ENCODE data around the gene TMA7.
"Not testable (repeated sequence)": the region's sequence is repeated elsewhere in the genome, so short reads cannot be mapped to it uniquely, and the experiment has no call there.

TMA7 gene

GRCh38 chr3:48439820-48440589 lies at the start of gene TMA7, which contains the start of gene CCDC51:
Gene TMA7, plus strand, starts transcription at chr3:48440257. Its CDS starts 40 bp downstream, at chr3:48440297.
Gene CCDC51, minus strand, starts transcription at chr3:48440119. Its CDS starts 4,991 bp downstream, at chr3:48435128.
- DNase-seq: peak; percentile 94

GRCh38 chr3:48394391-48394790 lies 45.7 kb upstream of the TMA7 start:
- no peak for DNase-seq

DNA sequence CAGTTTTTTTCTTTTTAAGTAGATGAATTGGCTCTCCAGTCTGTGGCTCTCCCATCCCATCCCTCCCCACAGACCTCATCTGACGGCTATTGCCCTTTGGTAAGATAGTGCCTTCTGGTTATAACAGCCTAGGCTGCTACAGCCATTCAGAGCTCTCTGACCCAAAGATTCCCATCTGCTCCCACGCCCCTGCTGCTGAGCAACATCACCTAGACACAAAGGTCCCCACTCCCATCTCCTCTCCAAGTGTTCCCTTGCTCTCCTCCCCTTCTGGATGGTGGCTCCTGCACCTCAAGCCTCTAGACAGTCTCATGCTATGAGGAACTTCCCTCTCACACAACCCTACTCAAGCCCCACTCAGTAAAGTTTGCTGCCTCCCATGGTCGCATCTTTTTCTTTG lies 44.3 kb upstream of the TMA7 start:
- no peak for DNase-seq

DNA sequence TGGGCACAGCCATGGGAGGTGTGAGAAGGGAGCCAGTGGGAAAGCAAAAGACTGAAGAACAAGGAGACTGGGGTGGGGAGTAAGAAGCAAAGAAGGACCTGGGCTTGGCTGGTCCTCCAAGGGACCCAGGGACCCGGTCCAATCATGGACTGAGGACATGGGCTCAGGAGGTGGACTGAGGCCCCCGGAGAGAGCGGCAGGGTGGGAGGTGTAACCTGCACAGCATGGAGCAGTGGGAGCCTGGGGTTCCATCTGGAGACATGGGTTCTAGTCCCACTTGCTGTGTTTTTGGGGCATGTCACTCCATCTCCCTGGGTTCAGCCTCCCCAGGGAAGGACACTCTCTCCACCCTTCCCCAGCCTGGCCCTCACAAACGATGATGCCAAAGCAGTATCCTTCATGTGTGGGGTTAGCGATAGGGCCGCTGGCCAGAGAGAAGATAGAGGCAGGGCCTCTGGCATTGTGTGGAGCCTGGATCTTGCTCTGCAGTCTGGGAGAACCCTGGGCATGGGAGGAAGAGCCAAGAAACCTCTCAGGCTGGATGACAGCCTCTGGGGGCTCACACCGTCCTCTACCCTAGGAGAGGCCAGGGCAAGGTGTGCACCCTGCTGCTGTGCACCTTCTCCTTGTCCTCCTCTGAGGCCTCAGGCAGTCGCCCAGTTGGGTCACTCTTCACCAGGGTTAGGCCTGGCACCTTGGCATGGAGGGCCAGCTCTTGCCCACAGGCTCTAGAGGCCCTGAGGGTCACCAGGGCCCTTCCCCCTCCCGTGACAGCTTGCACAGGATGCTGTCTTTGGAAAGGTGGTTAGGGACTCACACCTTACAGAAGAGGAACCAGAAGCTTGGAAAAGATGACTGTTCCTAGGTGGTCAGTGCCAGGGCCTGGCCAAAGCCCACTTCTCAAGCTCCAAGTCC lies 42.0 kb upstream of the TMA7 start:
- no peak for DNase-seq

- no peak for DNase-seq
These were observed 41.2 kb upstream of the TMA7 start for GRCh38 chr3:48398701-48399386.

- no peak for DNase-seq
These were observed 40.5 kb upstream of the TMA7 start for GRCh38 chr3:48399387-48400172.

DNA sequence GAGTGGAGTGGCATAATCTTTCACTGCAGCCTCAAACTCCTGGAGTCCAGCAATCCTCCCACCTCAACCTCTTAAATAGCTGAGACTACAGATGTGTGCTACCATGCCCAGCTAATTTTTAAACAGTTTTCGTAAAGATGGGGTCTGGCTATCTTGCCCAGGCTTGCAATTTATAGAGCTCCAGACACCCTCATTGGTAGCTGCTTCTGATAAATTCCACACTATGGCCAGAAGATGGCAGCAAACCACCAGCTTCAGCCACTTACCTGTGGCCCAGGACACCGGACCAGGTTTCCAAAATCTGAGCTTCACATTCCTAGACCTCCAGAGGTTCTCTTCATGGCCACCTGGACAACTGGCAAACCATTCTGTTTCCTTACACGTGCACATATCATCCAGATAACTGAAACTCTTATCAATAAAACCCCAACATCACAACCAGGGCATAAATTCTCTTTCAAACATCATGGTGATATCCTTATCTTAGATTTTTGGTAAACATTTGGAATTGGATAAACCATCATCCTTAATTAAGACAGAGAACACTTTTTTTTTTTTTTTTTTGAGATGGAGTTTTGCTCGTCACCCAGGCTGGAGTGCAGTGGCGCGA lies 39.1 kb upstream of the TMA7 start:
- DNase-seq: peak; percentile 53

- DNase-seq: not testable (repeated sequence)
These were observed 38.6 kb upstream of the TMA7 start for GRCh38 chr3:48401434-48401901.

DNA sequence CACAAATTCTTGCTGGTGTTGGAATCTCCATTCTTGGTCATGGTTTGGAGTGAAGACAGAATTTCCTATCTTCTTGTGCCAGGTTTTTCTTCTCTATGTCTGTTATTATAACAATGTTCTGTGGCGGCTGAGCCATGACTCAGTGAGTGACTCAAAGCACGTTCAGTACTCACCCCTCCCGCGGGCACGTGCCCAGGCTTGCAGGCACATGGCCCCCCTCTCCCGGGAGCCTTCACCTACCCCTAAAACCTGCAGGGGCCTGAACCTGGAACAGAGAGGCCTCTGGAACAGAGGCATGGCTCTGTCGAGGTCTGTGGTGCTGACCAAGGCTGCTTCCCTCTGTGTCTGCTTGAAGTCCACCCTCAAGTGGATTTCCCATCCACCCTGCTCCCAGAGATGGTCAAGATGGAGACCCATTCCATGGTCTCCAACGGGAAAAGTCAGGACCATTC lies 37.8 kb upstream of the TMA7 start:
- DNase-seq: peak; percentile 83

- no peak for DNase-seq
These were observed 37.1 kb upstream of the TMA7 start for GRCh38 chr3:48402907-48403306.

GRCh38 chr3:48403533-48404439 lies 36.3 kb upstream of the TMA7 start:
- no peak for DNase-seq

GRCh38 chr3:48404440-48405342 lies 35.4 kb upstream of the TMA7 start:
- DNase-seq: no peak

DNA sequence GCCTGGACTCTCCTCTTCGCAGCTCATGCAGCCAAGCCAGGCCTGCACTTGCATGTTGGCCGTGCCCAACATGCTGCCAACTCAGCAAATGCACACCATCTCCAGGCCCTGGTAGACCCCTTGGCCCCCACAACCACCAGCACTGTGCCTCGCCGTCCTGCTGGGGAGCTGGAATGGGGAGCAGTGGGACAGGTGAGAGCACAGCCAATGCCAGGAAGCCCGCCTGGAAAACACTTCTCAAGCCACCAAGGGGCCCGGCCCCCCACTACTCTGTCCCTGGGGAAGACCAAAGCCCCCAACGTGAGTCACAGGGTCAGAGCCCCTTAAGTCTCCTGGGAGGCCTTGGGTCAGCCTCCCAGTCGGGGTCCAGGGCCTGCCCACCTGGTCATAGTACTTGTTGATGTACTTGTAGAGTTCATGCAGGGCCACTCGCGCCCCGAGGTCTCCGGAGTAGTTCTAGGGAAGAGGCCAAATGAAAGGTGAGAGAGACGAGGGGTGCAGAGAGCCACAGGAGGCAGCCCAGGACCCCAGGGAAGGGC lies 34.6 kb upstream of the TMA7 start:
- no peak for DNase-seq

DNA sequence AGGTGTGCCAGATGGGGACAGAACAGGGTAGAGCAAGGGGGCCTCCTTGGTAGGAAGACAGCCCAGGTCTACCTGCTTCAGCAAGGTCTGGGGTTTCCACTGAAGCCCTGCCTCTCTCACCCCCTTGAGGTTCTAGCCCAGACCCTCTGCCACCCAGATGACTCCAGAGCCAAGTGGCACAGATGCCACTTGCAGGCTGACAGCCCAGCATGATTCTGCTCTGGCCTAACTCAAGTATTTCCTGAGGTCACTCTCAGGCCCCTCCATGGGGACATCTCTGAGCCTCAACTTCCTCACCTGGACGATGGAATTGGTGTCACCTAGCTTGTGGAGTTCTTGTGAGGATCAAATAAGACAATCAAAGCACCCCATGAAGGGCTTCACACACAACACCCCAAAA lies 34.1 kb upstream of the TMA7 start:
- no peak for DNase-seq

- DNase-seq: no peak
These were observed 33.3 kb upstream of the TMA7 start for GRCh38 chr3:48406443-48407431.

- no peak for DNase-seq
These were observed 32.4 kb upstream of the TMA7 start for GRCh38 chr3:48407542-48408099.

DNA sequence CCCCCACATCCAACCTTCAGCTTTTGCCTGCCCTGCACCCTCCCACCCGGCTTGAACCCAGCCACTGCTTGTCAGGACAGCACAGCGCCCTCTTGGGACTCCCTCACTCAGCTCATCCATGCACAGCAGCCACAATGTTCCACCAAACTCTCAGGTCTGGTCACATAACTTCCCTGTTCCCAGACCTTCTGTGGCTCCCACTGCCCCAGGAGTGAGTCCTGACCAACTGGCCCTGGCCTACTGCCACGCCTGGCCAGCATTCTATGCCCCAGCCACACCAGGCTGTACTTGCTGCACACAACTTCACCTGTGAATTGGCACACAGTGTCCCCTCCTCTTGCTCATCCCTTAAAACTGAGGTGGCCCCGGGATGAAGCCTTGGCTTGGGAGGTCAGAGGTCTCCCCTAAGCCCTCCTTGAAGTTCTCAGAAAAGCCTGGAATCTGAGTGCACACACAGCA lies 31.2 kb upstream of the TMA7 start:
- no peak for DNase-seq
